ENCODE results near the gene RFC2. TPM values are rescaled to one million over a fixed set of nuclear protein-coding genes. Genes with fewer than 3 reads are reported as not detected.

The RFC2 gene
- total RNA-seq, 1 experiment from 2014 or later, result 73.6 TPM

- WGBS (ENCODE audit: extremely low coverage, insufficient read length, low lambda C conversion rate), result no CpG with 5 or more reads among the region's 8 CpGs
- H3K27me3 ChIP-seq (ENCODE audit: insufficient read depth, low read length), result no peaks in the 10 kb centered on the region
- H3K18ac ChIP-seq (ENCODE audit: insufficient read length, low read depth, low read length), result no peak overlapping the region
- H4K91ac ChIP-seq (ENCODE audit: insufficient read length, low read depth, low read length), result no peak overlapping the region
- no peak for TF ChIP-seq CTCF (conservative IDR thresholded peaks at IDR 0.05)
- H2BK5ac ChIP-seq (ENCODE audit: insufficient read length, low read length), result no peak overlapping the region
- H4K8ac ChIP-seq (replicated peaks; ENCODE audit: insufficient read length, low read depth, low read length), result no peak overlapping the region
- no peak overlapping the region for H2AFZ ChIP-seq (ENCODE audit: low read length)
- no peak overlapping the region for H3K27ac ChIP-seq (ENCODE audit: insufficient read length, low read depth, low read length)
- H3K9me3 ChIP-seq (ENCODE audit: control insufficient read depth, low read depth, low read length), result no peaks in the 10 kb centered on the region
- H3K14ac ChIP-seq (ENCODE audit: insufficient read depth, low read length), result no peak overlapping the region
- Mint-ChIP-seq H3K36me3 (ENCODE audit: insufficient read depth in 1 of 3, low read depth in 3 of 3) (peaks cover 8 to 13% (median 12%) of the 10 kb centered on the region in 3 experiments; a peak in 6 of 7 replicates), H3K4me1 (peaks cover 8% of the 10 kb centered on the region in 2 experiments), H3K27ac (no peak overlapping the region), H3K4me3 (no peak overlapping the region), H3K9me3 (0 out of 5 replicates have a peak, but pooled peaks cover 0 to 3% of the 10 kb centered on the region in 2 experiments), H3K27me3 (ENCODE audit: low read depth) (no peaks in the 10 kb centered on the region)
- peaks cover 5% of the 10 kb centered on the region for H3K79me1 ChIP-seq (ENCODE audit: insufficient read depth, low read depth, low read length, poor library complexity, severe bottlenecking)
- H4K5ac ChIP-seq (ENCODE audit: insufficient read length, low read depth, low read length), result no peak overlapping the region
- H4K20me1 ChIP-seq (ENCODE audit: control insufficient read depth, insufficient read depth, insufficient read length), result no peaks in the 10 kb centered on the region
- H3T11ph ChIP-seq (ENCODE audit: low read length), result no peak overlapping the region
- H3K56ac ChIP-seq (ENCODE audit: insufficient read length, low read depth, low read length), result no peak overlapping the region
- H3K9ac ChIP-seq (ENCODE audit: extremely low read depth, insufficient read length, low read length), result no peak overlapping the region
- no peak for DNase-seq
- no peak overlapping the region for H3K23ac ChIP-seq (ENCODE audit: insufficient read length, low read depth, low read length)
- no peak overlapping the region for H2BK20ac ChIP-seq (ENCODE audit: low read depth, low read length, poor library complexity, severe bottlenecking)
- peaks cover 5% of the 10 kb centered on the region; the same call in 1 of the 2 replicates for H3K4me1 ChIP-seq (ENCODE audit: insufficient read depth, low read length)
- peaks cover 6% of the 10 kb centered on the region; the same call in 1 of the 2 replicates for H3K79me2 ChIP-seq (ENCODE audit: insufficient read depth, low read length)
- H3K4me2 ChIP-seq (ENCODE audit: insufficient read depth, insufficient read length, low read length), result no peak overlapping the region
- H3K23me2 ChIP-seq (ENCODE audit: insufficient read length, low read depth, low read length, poor library complexity, severe bottlenecking), result no peaks in the 10 kb centered on the region
- H3K4ac ChIP-seq (ENCODE audit: low read depth, low read length), result no peak overlapping the region
- H2BK120ac ChIP-seq (ENCODE audit: low read depth, low read length, poor library complexity, severe bottlenecking), result no peak overlapping the region
- H2BK15ac ChIP-seq (ENCODE audit: low read depth, low read length), result no peak overlapping the region
- H2BK12ac ChIP-seq (ENCODE audit: insufficient read length, low read depth, low read length), result no peak overlapping the region
- no peak overlapping the region for H2AK5ac ChIP-seq (ENCODE audit: insufficient read length, low read length)
Measured at GRCh38 chr7:74299401-74299800, 45.2 kb upstream of the RFC2 start.

All from H9 (cell line).